22Rv1 (cell line): ENCODE measurements around the gene PCDH9.

Experiments
- ZFX ChIP-seq: fragments of 450-650 bp; IDR thresholded peaks from 2 replicates; pipeline ENCODE4 v1.6.1; 2017; ENCODE audit warnings: antibody characterized with exemption, borderline replicate concordance
- TF ChIP-seq, protein P1 (sequence below): fragments of 450-650 bp; IDR thresholded peaks from 2 replicates; pipeline ENCODE4 v1.5.1; 2017; ENCODE audit warnings: mild to moderate bottlenecking

- TF ChIP-seq, protein P1, sequence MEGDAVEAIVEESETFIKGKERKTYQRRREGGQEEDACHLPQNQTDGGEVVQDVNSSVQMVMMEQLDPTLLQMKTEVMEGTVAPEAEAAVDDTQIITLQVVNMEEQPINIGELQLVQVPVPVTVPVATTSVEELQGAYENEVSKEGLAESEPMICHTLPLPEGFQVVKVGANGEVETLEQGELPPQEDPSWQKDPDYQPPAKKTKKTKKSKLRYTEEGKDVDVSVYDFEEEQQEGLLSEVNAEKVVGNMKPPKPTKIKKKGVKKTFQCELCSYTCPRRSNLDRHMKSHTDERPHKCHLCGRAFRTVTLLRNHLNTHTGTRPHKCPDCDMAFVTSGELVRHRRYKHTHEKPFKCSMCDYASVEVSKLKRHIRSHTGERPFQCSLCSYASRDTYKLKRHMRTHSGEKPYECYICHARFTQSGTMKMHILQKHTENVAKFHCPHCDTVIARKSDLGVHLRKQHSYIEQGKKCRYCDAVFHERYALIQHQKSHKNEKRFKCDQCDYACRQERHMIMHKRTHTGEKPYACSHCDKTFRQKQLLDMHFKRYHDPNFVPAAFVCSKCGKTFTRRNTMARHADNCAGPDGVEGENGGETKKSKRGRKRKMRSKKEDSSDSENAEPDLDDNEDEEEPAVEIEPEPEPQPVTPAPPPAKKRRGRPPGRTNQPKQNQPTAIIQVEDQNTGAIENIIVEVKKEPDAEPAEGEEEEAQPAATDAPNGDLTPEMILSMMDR: no peak
- TF ChIP-seq ZFX: no peak
Measured at GRCh38 chr13:67130444-67130843, 99.7 kb downstream of the PCDH9 start.
